Urinary bladder (tissue), 4 donors: ENCODE measurements around the gene GSTT2B. TPM values are rescaled to one million over a fixed set of nuclear protein-coding genes. Genes with fewer than 3 reads are reported as not detected.
"Not testable (repeated sequence)": the region's sequence is repeated elsewhere in the genome, so short reads cannot be mapped to it uniquely, and the experiment has no call there.

Experiments used
- DNase-seq: peaks from one replicate; pipeline ENCODE4 v3.0.0-alpha.2; 2015; ENCODE audit errors: extremely low spot score
- H3K27ac ChIP-seq: one replicate; pipeline ENCODE4 v1.5.1; 2013; ENCODE audit warnings: low read depth, mild to moderate bottlenecking, moderate library complexity
- H3K36me3 ChIP-seq: one replicate; pipeline ENCODE4 v1.6.1; 2013; ENCODE audit warnings: mild to moderate bottlenecking, moderate library complexity; ENCODE audit not compliant: insufficient read depth
- H3K4me1 ChIP-seq: one replicate; pipeline ENCODE4 v1.6.1; 2013; ENCODE audit warnings: mild to moderate bottlenecking, moderate library complexity; ENCODE audit not compliant: insufficient read depth
- H3K4me3 ChIP-seq: one replicate; pipeline ENCODE4 v1.5.1; 2013; ENCODE audit warnings: low read depth, low read length
- WGBS: extraction: QIAGEN DNeasy Blood & Tissue Kit; methylation state at CpG from one replicate; pipeline ENCODE4 v1.1.7; 2013; 5-methylcytosine and 5-hydroxymethylcytosine counted together
- polyA plus RNA-seq: library from polyadenylated mRNA; stranded (reverse); fragments of 200-250 nt; gene quantifications from one replicate; pipeline ENCODE4 v1.2.3, GENCODE V29; 2013
- total RNA-seq: library from RNA; depleted of rRNA; stranded (reverse); fragments of >200 nt; gene quantifications from one replicate; pipeline ENCODE4 v1.2.3, GENCODE V29; 2014
- donor health status: healthy with polysubstance abuse.
- donor health status: healthy.

The GSTT2B gene
- total and polyA plus RNA-seq, 2 donors: 2.1 to 30.4 TPM

DNA sequence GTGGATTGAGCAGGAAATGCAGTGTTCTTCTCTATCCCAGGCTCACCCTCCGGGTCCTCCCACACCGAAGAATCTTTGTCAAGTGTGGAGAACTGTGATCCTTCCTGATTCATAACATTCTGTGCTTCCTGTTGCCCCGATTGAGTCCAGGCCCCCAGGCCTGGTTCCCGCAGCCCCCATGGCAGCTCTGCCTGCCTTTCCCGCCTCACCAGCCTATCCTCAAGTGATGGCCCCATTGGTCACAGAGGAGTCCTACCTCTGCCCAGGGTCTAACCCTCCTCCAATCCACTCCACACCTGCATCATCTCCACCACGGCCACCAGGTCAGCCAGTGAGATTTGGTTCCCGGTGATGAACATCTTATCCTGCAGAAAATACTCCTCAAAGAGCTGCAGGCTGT lies 38.8 kb upstream of the GSTT2B start:
- not testable (repeated sequence) for H3K36me3 ChIP-seq, H3K4me1 ChIP-seq, DNase-seq, H3K27ac ChIP-seq, H3K4me3 ChIP-seq
- WGBS: 76% methylated on average over 7 of the region's 7 CpGs

DNA sequence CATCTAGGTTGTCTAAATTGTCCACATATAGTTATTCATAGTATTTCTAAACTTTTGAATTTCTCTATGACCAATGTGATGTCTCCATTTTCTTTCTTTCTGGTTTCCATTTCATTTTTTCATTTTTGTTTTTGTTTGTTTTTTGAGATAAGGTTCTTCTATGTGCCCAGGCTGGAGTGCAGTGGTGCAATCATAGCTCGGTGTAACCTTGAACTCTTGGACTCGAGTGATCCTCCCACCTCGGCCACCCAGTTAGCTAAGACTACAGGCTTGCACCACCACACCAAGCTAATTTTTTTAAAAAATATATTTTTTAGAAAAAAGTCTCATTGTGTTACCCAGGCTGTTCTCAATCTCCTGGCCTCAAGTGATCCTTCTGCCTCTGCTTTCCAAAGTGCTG lies 36.1 kb upstream of the GSTT2B start:
- no peaks in the 10 kb centered on the region for H3K4me1 ChIP-seq
- DNase-seq: no peak
- H3K4me3 ChIP-seq: no peak overlapping the region
- 92% methylated on average over 3 of the region's 3 CpGs for WGBS
- H3K27ac ChIP-seq: no peak overlapping the region
- H3K36me3 ChIP-seq: no peaks in the 10 kb centered on the region

DNA sequence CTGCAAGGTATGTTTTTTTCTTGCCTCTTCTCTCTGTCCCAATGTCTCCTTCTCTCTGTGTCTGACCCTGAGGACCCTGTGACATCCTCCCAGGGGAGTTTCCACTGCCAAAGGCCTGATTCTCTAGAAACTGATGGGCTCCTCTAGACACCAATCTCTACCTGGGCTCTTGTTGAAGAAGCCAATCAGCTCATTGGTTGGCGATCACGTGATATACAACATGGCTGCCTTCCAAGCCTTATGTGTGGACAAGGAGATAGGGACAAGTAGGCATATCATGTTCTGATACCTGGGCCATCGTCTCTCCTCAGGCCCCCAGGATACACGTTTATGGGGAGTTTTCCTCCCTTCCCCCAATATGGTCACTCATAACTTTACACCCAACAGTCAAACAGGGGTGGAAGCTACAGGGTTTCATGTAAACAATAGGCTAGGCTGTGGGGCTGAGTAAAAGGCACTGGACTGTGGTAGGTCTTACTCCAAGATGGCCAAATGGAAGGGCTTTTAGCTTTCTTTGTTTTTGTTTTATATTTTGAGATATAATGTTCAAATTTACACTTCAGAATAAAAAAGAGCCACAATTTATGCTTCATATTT lies 32.7 kb upstream of the GSTT2B start:
- H3K4me1 ChIP-seq, H3K36me3 ChIP-seq, H3K4me3 ChIP-seq, H3K27ac ChIP-seq, DNase-seq: not testable (repeated sequence)
- WGBS: 79% methylated on average over 4 of the region's 4 CpGs

DNA sequence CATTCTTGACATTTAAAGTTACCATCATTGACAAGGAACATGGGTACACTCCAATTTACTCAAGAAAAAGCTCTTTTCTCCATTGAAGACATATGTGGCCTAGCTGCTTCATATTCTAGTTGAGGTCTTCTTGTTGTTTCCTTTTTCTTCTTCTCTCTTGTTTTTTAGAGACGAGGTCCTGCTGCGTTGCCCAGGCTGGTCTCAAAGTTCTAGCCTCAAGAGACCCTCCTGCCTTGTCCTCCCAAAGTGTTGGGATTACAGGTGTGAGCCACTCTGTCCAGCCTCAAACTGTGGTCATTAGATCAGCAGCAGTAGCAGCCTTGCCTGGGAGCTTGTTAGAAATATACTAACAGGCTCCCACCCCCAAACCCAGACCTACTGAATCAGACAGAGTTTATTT lies 32.1 kb upstream of the GSTT2B start:
- H3K4me3 ChIP-seq, H3K27ac ChIP-seq, H3K36me3 ChIP-seq, H3K4me1 ChIP-seq, DNase-seq: not testable (repeated sequence)
- WGBS: 73% methylated on average over 2 of the region's 2 CpGs

DNA sequence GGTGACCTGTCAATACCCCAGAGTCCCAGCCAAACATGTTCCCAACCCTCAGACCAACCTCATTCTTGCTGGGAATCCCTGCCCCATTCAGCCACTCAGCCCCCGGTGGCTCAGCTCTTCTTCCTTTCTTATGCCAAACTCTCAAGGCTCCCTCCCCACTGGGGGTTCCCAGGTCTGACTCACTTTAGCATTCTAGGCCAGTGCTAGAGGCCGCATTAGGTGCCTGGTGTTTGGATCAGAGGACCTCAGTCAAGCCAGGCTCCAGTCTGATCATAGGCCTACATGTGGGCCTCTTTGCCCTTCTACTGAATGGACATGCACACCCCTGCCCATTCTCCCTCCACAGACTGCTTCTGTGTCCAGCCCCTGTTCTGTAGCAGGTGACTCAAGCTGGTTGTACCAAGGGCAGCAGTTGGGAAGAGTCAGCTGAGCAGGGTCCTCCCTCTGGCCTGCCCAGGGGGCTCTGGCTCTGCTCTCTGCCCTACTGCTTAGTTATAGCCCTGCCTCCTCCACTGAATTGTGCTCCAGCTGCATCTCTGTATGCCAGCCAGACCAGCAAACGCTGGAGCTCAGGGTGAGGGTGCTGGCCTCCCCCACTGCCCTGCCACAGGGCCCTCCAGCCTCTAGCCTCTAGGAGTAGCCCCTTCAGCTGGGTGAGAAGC lies 28.7 kb upstream of the GSTT2B start:
- not testable (repeated sequence) for H3K4me3 ChIP-seq, H3K4me1 ChIP-seq, H3K36me3 ChIP-seq, H3K27ac ChIP-seq, DNase-seq
- WGBS: 86% methylated on average over 2 of the region's 3 CpGs

DNA sequence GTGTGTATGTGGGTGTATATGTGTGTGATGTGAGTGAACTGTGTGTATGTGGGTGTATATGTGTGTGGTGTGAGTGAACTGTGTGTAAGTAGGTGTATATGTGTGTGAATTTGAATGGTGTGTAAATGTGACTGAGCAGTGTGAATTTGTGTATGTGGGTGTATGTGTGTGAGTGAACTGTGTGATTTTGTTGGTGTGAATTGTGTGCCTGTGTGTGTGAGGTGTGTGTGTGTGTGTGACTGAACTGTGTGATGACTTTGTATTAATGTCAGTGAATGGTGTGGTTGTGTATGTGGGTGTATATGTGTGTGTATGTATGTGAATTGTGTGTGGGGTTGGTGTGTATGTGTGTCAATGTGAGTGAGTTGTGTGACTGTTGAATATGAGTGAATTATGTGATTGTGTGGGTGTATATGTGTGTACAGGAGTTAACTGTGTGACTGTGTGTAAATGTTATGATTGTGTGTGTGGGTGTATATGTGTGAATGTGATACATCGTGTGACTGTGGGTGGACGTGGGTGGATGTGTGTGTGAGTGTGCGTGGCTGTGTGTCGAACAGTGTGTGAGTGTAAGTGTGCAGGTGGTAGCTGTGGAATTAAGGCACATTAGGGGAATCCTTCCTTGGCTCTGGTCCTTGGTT lies 25.7 kb upstream of the GSTT2B start:
- H3K4me3 ChIP-seq, DNase-seq, H3K36me3 ChIP-seq, H3K4me1 ChIP-seq, H3K27ac ChIP-seq: not testable (repeated sequence)
- 77% methylated on average over 4 of the region's 4 CpGs for WGBS

DNA sequence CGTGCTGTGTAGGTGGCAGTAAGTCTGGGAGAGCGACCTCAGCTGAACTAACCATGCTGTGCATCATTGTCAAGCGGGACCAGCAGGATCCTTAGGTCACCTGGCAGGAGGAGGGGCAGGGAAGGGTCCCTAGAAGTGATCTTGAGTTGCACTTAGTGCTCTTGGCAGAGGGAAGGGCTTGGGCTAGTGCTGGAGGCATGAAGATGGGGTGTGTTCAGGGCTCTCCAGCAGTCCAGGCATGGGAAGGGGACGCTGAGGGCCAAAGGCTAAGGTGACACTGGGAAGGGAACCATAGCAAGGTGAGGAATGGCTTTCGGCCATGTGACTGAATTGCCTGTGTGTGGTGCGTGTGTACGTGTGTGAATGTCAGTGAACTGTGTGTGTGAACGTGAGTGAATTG lies 25.1 kb upstream of the GSTT2B start:
- H3K4me1 ChIP-seq, DNase-seq, H3K27ac ChIP-seq, H3K4me3 ChIP-seq, H3K36me3 ChIP-seq: not testable (repeated sequence)
- 83% methylated on average over 8 of the region's 8 CpGs for WGBS

DNA sequence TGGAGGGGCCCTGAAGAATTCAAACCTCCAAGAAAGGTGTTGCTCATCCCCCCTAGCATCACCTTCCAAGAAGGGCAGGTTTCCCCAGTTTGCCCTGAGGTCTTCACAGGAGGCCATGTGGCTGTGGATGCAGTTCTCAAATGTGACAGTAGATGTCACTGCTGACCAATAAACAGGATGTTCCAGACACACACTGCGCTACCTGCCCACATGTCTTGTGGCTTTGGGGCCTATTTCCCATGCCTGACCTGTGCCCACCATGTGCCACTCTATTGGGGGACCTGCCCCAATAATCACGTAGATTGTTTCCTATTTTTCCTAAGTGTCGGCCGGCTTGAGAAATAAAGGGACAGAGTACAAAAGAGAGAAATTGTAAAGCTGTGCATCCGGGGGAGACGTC lies 23.4 kb upstream of the GSTT2B start:
- 41% methylated on average over 6 of the region's 6 CpGs for WGBS
- Histone ChIP-seq H3K27ac (no peak overlapping the region), H3K36me3 (no peaks in the 10 kb centered on the region), H3K4me3 (no peak overlapping the region), H3K4me1 (no peaks in the 10 kb centered on the region)
- DNase-seq: no peak

DNA sequence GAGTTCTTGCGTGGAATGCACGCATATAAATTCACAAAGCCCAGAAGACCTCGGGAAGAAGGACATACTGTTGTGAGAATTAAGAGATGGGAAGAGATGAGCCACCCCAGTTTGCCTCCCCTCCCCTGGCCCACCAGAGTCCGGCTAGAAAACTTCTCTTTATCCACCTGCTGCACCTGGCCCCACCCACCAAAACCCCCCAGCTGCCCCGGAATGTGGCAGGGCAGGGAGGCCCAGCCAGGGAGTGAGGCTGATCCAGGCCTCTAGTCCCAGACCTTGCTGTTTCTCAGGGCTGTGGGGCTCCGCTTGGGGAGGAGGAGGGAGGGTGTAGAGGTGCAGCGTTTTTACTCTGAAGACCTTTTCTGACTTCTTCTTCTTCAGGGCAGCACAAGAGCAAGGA lies 19.6 kb upstream of the GSTT2B start:
- not testable (repeated sequence) for H3K4me3 ChIP-seq, H3K4me1 ChIP-seq, H3K36me3 ChIP-seq, H3K27ac ChIP-seq, DNase-seq
- 33% methylated on average over 6 of the region's 7 CpGs for WGBS

DNA sequence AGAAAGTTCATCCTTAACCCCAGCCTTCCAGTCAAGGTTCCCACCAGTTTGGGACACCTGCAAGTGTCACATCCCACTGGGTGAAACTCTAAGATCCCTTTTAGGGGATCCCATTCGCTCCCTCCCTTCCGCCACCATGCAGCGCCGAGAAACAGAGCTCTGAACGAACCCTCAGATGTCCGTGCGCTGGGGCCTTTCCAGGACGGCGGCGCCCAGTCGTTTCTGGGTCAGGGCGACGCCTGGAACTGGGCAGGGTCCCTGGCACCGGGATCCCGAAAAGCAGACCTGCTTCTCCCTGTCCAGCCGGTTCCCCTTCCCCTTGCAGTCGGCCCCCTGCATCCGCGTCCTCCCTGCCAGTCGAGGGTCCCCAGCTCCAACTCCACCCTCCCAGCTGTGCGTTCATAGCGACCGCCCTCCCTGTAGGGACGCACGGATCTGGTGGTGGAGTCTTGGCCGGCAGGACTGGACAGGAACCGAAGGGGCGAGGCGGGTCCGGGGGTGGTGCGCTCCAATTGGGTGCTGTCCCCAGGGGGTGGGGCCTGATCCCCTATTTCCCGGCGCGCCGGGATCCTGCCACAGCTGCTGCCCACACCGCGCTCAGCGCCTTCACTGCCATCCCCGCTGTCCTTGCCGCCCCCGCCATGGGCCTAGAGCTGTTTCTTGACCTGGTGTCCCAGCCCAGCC lies 18.7 kb upstream of the GSTT2B start, which contains the start of gene GSTT2:
Gene GSTT2 (plus strand): TSS at position 578 of the 684 bp plus-strand sequence.
- DNase-seq, H3K27ac ChIP-seq, H3K4me3 ChIP-seq, H3K4me1 ChIP-seq, H3K36me3 ChIP-seq: not testable (repeated sequence)
- no CpG with 5 or more reads among the region's 41 CpGs for WGBS

DNA sequence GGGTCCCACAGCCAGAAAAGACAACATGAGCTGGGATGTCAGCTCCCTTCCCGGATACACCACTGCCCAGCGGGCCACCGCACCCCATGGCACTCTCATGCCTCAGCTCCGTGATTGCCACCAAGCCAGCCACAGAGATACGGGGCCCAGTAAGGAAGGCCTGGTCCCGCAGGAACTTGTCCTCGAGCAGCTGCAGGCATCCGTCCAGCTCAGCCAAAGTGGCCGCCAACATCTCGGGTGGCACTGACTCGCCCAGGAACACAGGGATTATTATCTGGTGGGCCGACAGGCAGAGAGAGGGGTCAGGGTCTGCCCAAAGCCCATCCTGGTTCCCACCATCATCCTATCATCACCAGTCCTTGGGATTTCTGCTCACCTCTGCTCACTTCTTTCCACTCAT lies 16.3 kb upstream of the GSTT2B start:
- not testable (repeated sequence) for H3K4me1 ChIP-seq, DNase-seq, H3K27ac ChIP-seq, H3K4me3 ChIP-seq, H3K36me3 ChIP-seq
- 70% methylated on average over 7 of the region's 12 CpGs for WGBS

DNA sequence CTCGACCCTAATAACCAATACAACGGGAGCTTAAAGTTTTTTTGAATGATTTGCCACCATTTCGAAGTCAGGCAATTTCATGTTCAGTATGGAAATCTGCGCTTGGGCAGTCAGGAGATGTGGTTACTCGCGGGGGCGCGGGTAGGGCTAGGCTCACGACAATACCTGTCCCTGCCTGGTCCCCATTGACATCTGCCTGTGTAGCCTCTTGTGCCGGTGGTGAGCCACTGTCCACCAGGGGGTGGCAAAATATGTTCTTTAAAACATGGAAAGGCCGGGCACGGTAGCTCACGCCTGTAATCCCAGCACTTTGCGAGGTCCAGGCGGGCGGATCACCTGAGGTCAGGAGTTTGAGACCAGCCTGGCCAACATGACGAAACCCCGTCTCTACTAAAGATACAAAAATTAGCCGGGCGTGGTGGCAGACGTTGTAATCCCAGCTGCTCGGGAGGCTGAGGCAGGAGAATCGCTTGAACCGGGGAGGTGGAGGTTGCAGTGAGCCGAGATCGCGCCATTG lies 13.9 kb upstream of the GSTT2B start:
- H3K4me1 ChIP-seq, H3K36me3 ChIP-seq, H3K27ac ChIP-seq, H3K4me3 ChIP-seq, DNase-seq: not testable (repeated sequence)
- WGBS: 15% methylated on average over 8 of the region's 27 CpGs

DNA sequence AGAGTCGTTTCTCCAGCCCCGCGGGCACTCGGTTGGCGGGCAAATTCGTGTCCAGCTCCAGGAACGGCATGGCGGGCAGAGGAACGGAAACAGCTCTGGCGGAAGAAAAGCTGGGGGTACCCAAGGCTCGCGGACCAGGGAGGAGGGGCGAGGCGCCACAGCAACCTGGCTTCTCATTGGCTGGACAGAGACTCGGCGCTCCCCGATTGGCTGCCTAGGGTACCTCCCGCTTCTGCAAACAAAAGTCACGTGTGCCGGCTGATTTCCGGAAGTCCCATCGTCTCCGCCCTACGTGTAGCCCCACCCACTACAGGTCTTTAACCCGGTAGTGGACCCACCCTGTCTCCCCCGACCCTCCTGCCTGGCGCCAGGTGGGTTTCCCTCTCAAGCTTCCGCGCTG lies 13.3 kb upstream of the GSTT2B start, which contains the start of gene DDT:
Gene DDT (minus strand): TSS at position 97 of the 400 bp plus-strand sequence. CDS start 27 bp downstream, at position 70.
- not testable (repeated sequence) for H3K36me3 ChIP-seq, H3K4me3 ChIP-seq, H3K27ac ChIP-seq, DNase-seq, H3K4me1 ChIP-seq
- WGBS: no CpG with 5 or more reads among the region's 29 CpGs
